ENCODE measurements around the gene DHRS2. TPM values are rescaled to one million over a fixed set of nuclear protein-coding genes. Genes with fewer than 3 reads are reported as not detected.

Gene DHRS2
- total and polyA plus RNA-seq, 2 donors (not counting 1 experiment from before 2014, with no cell fraction given) = not detected

DNA sequence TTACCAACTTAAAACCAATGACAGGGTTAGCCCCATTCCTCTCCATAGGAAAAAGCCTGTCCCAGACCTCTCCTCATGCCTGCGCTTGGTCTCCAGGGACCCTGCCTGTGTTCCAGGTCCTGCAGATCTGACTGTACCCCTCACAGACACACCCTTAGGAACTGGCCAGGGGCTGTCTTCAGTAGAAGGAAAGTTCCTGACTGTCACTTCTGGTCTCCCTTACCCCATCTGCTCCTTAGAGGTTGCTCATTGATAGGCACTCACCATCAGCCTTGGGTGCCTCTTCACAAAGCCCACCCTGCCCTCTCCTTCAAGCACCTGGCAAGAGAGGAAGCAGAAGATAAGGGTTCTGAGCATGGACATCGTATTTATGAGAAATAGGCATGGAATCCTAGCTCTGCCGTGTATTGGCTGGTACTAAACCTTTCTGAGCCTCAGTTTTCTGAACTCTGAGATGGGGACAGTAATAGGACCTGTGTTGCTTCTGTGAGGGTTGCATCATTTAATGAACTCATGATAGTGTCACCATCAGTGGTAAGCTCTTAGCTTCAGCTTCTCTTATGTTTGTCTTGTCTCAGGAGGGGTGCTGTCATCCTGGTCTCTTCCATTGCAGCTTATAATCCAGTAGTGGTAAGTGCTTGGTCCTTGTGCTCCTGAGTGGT is 7.5 kb downstream of the DHRS2 start:
- H3K4me3 ChIP-seq (ENCODE audit: control extremely low read depth in 1 of 5, extremely low read depth in 1 of 5, insufficient read depth in 1 of 5, low read depth in 2 of 5, low read length in 4 of 5) = no peak overlapping the region
- intact Hi-C loops (cut with micrococcal nuclease) = no loop called here
- H3K4me1 ChIP-seq (ENCODE audit: control insufficient read depth in 2 of 2, insufficient read depth in 2 of 2, low read length in 2 of 2) = no peaks in the 10 kb centered on the region
- H3K4me2 ChIP-seq (replicated peaks; ENCODE audit: low read depth, low read length, poor library complexity, severe bottlenecking) = no peak overlapping the region
- H2AFZ ChIP-seq (ENCODE audit: insufficient read depth, low read depth, low read length, poor library complexity, severe bottlenecking) = no peak overlapping the region
- no peaks in the 10 kb centered on the region for H4K20me1 ChIP-seq (ENCODE audit: control insufficient read depth, insufficient read depth, low read length, poor library complexity, severe bottlenecking)
- peaks cover 0 to 9% (median 0%) of the 10 kb centered on the region in 4 experiments for H3K27me3 ChIP-seq (replicated peaks in 1 of 4; ENCODE audit: control extremely low read depth in 1 of 4, control insufficient read depth in 3 of 4, insufficient read depth in 4 of 4, low read length in 3 of 4)
- no peak overlapping the region for H3K9ac ChIP-seq (ENCODE audit: low read length)
- Mint-ChIP-seq H3K4me3 (no peak overlapping the region), H3K27me3 (peaks cover 15% of the 10 kb centered on the region), H3K4me1 (no peaks in the 10 kb centered on the region), H3K9me3 (ENCODE audit: insufficient read depth) (no peaks in the 10 kb centered on the region), H3K27ac (no peak overlapping the region)
- no peak for DNase-seq
- 88% methylated on average over 3 of the region's 3 CpGs for WGBS (ENCODE audit: insufficient coverage)
- TF ChIP-seq, protein P1, sequence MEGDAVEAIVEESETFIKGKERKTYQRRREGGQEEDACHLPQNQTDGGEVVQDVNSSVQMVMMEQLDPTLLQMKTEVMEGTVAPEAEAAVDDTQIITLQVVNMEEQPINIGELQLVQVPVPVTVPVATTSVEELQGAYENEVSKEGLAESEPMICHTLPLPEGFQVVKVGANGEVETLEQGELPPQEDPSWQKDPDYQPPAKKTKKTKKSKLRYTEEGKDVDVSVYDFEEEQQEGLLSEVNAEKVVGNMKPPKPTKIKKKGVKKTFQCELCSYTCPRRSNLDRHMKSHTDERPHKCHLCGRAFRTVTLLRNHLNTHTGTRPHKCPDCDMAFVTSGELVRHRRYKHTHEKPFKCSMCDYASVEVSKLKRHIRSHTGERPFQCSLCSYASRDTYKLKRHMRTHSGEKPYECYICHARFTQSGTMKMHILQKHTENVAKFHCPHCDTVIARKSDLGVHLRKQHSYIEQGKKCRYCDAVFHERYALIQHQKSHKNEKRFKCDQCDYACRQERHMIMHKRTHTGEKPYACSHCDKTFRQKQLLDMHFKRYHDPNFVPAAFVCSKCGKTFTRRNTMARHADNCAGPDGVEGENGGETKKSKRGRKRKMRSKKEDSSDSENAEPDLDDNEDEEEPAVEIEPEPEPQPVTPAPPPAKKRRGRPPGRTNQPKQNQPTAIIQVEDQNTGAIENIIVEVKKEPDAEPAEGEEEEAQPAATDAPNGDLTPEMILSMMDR (IDR thresholded peaks at IDR 0.05) = no peak
- no peak for TF ChIP-seq EZH2 (IDR thresholded peaks at IDR 0.05; ENCODE audit: borderline replicate concordance, insufficient read depth, low read depth, low read length, poor library complexity, severe bottlenecking)
- ATAC-seq (ENCODE audit: low read depth) = no peak
- no peak overlapping the region for H3K27ac ChIP-seq (ENCODE audit: low read length in 2 of 2)
- H3K9me3 ChIP-seq (ENCODE audit: control extremely low read depth in 1 of 3, control insufficient read depth in 2 of 3, insufficient read depth in 1 of 3, low read length in 2 of 3) = peaks cover 0 to 2% (median 0%) of the 10 kb centered on the region in 3 donors
- CTCF ChIA-PET = interaction anchor here (0.5 kb wide), 1 partner anchor 603 kb away, joined by 3 read pairs; no protein-coding TSS in a partner anchor
- no peaks in the 10 kb centered on the region for H3K79me2 ChIP-seq (ENCODE audit: control insufficient read depth, insufficient read depth, low read length)
- POLR2A ChIA-PET = no interaction called here
- no peaks in the 10 kb centered on the region for H3K36me3 ChIP-seq (replicated peaks in 1 of 2; ENCODE audit: control extremely low read depth in 1 of 2, control insufficient read depth in 1 of 2, extremely low read depth in 1 of 2, insufficient read depth in 2 of 2, low read length in 1 of 2)

GRCh38 chr14:23644195-23644918 is 8.2 kb downstream of the DHRS2 start:
- no peak overlapping the region for H3K27ac ChIP-seq (ENCODE audit: low read length in 2 of 2)
- no peaks in the 10 kb centered on the region for H4K20me1 ChIP-seq (ENCODE audit: control insufficient read depth, insufficient read depth, low read length, poor library complexity, severe bottlenecking)
- TF ChIP-seq, protein P1 (IDR thresholded peaks at IDR 0.05) = no peak
- ChIA-PET CTCF (interaction anchor here (0.5 to 2.6 kb wide), 2 partner anchors 12 to 603 kb away, joined by 3 to 9 read pairs; no protein-coding TSS in a partner anchor), POLR2A (no interaction called here)
- 100% methylated on average over 4 of the region's 5 CpGs for WGBS (ENCODE audit: insufficient coverage)
- no peak overlapping the region for H3K4me3 ChIP-seq (ENCODE audit: control extremely low read depth in 1 of 5, extremely low read depth in 1 of 5, insufficient read depth in 1 of 5, low read depth in 2 of 5, low read length in 4 of 5)
- H3K4me2 ChIP-seq (replicated peaks; ENCODE audit: low read depth, low read length, poor library complexity, severe bottlenecking) = no peak overlapping the region
- ATAC-seq (ENCODE audit: low read depth) (no peak), DNase-seq (no peak)
- no peaks in the 10 kb centered on the region for H3K36me3 ChIP-seq (replicated peaks in 1 of 2; ENCODE audit: control extremely low read depth in 1 of 2, control insufficient read depth in 1 of 2, extremely low read depth in 1 of 2, insufficient read depth in 2 of 2, low read length in 1 of 2)
- Mint-ChIP-seq H3K27ac (no peak overlapping the region), H3K27me3 (peaks cover 20% of the 10 kb centered on the region), H3K4me1 (no peaks in the 10 kb centered on the region), H3K9me3 (ENCODE audit: insufficient read depth) (no peaks in the 10 kb centered on the region), H3K4me3 (no peak overlapping the region)
- no peak overlapping the region for H3K9ac ChIP-seq (ENCODE audit: low read length)
- H2AFZ ChIP-seq (ENCODE audit: insufficient read depth, low read depth, low read length, poor library complexity, severe bottlenecking) = no peak overlapping the region
- intact Hi-C loops (cut with micrococcal nuclease) = no loop called here
- peaks cover 0 to 9% (median 0%) of the 10 kb centered on the region in 4 experiments for H3K27me3 ChIP-seq (replicated peaks in 1 of 4; ENCODE audit: control extremely low read depth in 1 of 4, control insufficient read depth in 3 of 4, insufficient read depth in 4 of 4, low read length in 3 of 4)
- H3K4me1 ChIP-seq (ENCODE audit: control insufficient read depth in 2 of 2, insufficient read depth in 2 of 2, low read length in 2 of 2) = no peaks in the 10 kb centered on the region
- H3K79me2 ChIP-seq (ENCODE audit: control insufficient read depth, insufficient read depth, low read length) = no peaks in the 10 kb centered on the region
- peaks cover 0 to 2% (median 0%) of the 10 kb centered on the region in 3 donors for H3K9me3 ChIP-seq (ENCODE audit: control extremely low read depth in 1 of 3, control insufficient read depth in 2 of 3, insufficient read depth in 1 of 3, low read length in 2 of 3)
